ENCODE measurements around the gene NPEPL1. TPM values are rescaled to one million over a fixed set of nuclear protein-coding genes. Genes with fewer than 3 reads are reported as not detected.

NPEPL1 gene
- total and polyA plus RNA-seq, 10 of the 15 experiments (the other 5 are each of a cell fraction or from before 2014, with no cell fraction given), result 0.08 to 21.3 (median 10.2) TPM

DNA sequence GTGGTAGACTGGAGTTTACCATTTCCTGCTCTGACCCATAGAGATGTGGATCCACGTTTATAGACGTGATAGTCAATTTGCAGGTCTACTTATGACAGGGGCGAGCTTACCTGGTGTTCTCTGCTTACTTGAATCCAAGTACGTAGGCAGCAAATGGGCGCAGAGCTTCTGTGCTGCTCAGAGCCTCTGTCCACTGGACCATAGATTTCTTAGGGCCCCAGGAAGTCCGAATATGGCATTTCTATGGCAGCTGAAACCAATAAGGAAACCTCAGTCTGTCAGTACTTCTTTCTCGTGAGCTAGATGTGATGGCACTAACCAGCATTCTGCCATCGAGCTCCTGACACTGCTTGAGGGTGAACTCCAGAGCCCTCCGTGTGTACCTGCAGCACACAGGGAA is 19.5 kb upstream of the NPEPL1 start:
- in situ Hi-C loops (cut with MboI) (loop anchor here (25.0 kb wide), 1 partner anchor 1286 kb away; the partner anchor contains the start of gene RBM38), intact Hi-C loops (cut with micrococcal nuclease; ENCODE audit: unreplicated experiment) (no loop called here)
- no peaks in the 10 kb centered on the region for H3K27me3 ChIP-seq (replicated peaks in 1 of 2; ENCODE audit: control insufficient read depth in 2 of 2, insufficient read depth in 2 of 2, low read length in 1 of 2)
- FAIRE-seq, result no peak
- TF ChIP-seq CREB1 (IDR thresholded peaks at IDR 0.05; ENCODE audit: low read depth) (no peak), SIX5 (IDR thresholded peaks at IDR 0.05; ENCODE audit: low read depth, low read length, severe bottlenecking) (no peak), EED (IDR thresholded peaks at IDR 0.05; ENCODE audit: low read depth) (no peak), KLF5 (IDR thresholded peaks at IDR 0.05; ENCODE audit: partially characterized antibody) (no peak), GABPA (IDR thresholded peaks at IDR 0.05; ENCODE audit: low read depth) (no peak), NKRF (conservative IDR thresholded peaks at IDR 0.05) (no peak), ZBTB33 (IDR thresholded peaks at IDR 0.05) (no peak), BMI1 (IDR thresholded peaks at IDR 0.05; ENCODE audit: borderline replicate concordance) (no peak)
- TF ChIP-seq, protein P1, sequence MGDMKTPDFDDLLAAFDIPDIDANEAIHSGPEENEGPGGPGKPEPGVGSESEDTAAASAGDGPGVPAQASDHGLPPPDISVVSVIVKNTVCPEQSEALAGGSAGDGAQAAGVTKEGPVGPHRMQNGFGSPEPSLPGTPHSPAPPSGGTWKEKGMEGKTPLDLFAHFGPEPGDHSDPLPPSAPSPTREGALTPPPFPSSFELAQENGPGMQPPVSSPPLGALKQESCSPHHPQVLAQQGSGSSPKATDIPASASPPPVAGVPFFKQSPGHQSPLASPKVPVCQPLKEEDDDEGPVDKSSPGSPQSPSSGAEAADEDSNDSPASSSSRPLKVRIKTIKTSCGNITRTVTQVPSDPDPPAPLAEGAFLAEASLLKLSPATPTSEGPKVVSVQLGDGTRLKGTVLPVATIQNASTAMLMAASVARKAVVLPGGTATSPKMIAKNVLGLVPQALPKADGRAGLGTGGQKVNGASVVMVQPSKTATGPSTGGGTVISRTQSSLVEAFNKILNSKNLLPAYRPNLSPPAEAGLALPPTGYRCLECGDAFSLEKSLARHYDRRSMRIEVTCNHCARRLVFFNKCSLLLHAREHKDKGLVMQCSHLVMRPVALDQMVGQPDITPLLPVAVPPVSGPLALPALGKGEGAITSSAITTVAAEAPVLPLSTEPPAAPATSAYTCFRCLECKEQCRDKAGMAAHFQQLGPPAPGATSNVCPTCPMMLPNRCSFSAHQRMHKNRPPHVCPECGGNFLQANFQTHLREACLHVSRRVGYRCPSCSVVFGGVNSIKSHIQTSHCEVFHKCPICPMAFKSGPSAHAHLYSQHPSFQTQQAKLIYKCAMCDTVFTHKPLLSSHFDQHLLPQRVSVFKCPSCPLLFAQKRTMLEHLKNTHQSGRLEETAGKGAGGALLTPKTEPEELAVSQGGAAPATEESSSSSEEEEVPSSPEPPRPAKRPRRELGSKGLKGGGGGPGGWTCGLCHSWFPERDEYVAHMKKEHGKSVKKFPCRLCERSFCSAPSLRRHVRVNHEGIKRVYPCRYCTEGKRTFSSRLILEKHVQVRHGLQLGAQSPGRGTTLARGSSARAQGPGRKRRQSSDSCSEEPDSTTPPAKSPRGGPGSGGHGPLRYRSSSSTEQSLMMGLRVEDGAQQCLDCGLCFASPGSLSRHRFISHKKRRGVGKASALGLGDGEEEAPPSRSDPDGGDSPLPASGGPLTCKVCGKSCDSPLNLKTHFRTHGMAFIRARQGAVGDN (IDR thresholded peaks at IDR 0.05), result no peak
- ATAC-seq, result no peak
- no peak overlapping the region for H3K4me2 ChIP-seq (ENCODE audit: control insufficient read depth, insufficient read depth)
- no peak overlapping the region for H2AFZ ChIP-seq (ENCODE audit: control insufficient read depth, low read depth, low read length)
- 90% methylated on average over 9 of the region's 9 CpGs for WGBS (ENCODE audit: insufficient coverage, insufficient replicate concordance, low lambda C conversion rate, missing lambda C conversion rate)
- H3K4me3 ChIP-seq, result no peak overlapping the region
- ChIA-PET CTCF (interaction anchor here (0.7 to 1.2 kb wide), 2 partner anchors 14 to 17 kb away, joined by 3 read pairs; no protein-coding TSS in a partner anchor), SMC1A (ENCODE audit: uncharacterized antibody, unreplicated experiment) (interaction anchor here (1.5 to 1.6 kb wide), 2 partner anchors 14 to 17 kb away, joined by 3 to 5 read pairs; no protein-coding TSS in a partner anchor), RAD21 (ENCODE audit: unreplicated experiment) (no interaction called here), POLR2A (no interaction called here)
- H3K36me3 ChIP-seq (ENCODE audit: control insufficient read depth in 2 of 2, insufficient read depth in 2 of 2, low read length in 1 of 2), result peaks cover 17 to 28% of the 10 kb centered on the region in 2 experiments
- no peak overlapping the region for H3K27ac ChIP-seq (ENCODE audit: control insufficient read depth, insufficient read depth)
- H4K20me1 ChIP-seq (ENCODE audit: control insufficient read depth, insufficient read depth), result peaks cover 4% of the 10 kb centered on the region; the same call in 1 of the 2 replicates
- peaks cover 8% of the 10 kb centered on the region for H3K4me1 ChIP-seq (ENCODE audit: control insufficient read depth, insufficient read depth, low read length)
- DNase-seq (ENCODE audit: low read depth, low spot score), result no peak
- no TSS peak for BruUV-seq (replicated peaks)
- no peak overlapping the region for H3K9ac ChIP-seq (ENCODE audit: control insufficient read depth, insufficient read depth, low read length)
- H3K79me2 ChIP-seq (ENCODE audit: control insufficient read depth, insufficient read depth, low read length), result no peaks in the 10 kb centered on the region
- no peaks in the 10 kb centered on the region for H3K9me3 ChIP-seq (replicated peaks; ENCODE audit: control insufficient read depth, insufficient read depth, low read length)

Measured in GM12878 (cell line).